Keratinocyte (primary cell): Measurements from ENCODE around the gene UBXN7. TPM values are rescaled to one million over a fixed set of nuclear protein-coding genes. Genes with fewer than 3 reads are reported as not detected.
"Not testable (repeated sequence)": the region's sequence is repeated elsewhere in the genome, so short reads cannot be mapped to it uniquely, and the experiment has no call there.

Experiments
- DNase-seq: peaks from one replicate; pipeline ENCODE4 v3.0.0-alpha.2; 2011; ENCODE audit warnings: low read depth, missing footprints, low spot score
- FAIRE-seq: peaks from 2 replicates; lab custom pipeline; 2011; peaks lifted over from hg19 to GRCh38; lab: Jason Lieb, UNC
- H2AFZ ChIP-seq: 2 replicates; pipeline ENCODE4 v1.6.0; 2012; ENCODE audit warnings: low read length, control low read depth, inconsistent platforms; ENCODE audit not compliant: control insufficient read depth
- H3K27ac ChIP-seq: 2 replicates; pipeline ENCODE4 v1.5.1; 2011; ENCODE audit warnings: low read length; ENCODE audit not compliant: control insufficient read depth, insufficient read depth
- H3K27me3 ChIP-seq: 3 replicates; pipeline ENCODE4 v1.6.0; 2011; ENCODE audit warnings: low read length; ENCODE audit not compliant: control insufficient read depth, insufficient read depth; ENCODE audit errors: extremely low read depth
- H3K36me3 ChIP-seq, 2 experiments: 2 replicates in 1 of 2; 3 replicates in 1 of 2; pipeline ENCODE4 v1.5.1; 2011; ENCODE audit warnings: low read length in 2 of 2, mild to moderate bottlenecking in 1 of 2; ENCODE audit not compliant: control insufficient read depth in 2 of 2, insufficient read depth in 2 of 2; ENCODE audit errors: extremely low read depth in 1 of 2
- H3K4me1 ChIP-seq: 3 replicates; pipeline ENCODE4 v1.5.1; 2011; ENCODE audit warnings: low read length; ENCODE audit not compliant: control insufficient read depth, insufficient read depth; ENCODE audit errors: extremely low read depth
- H3K4me2 ChIP-seq: 3 replicates; pipeline ENCODE4 v1.6.0; 2011; ENCODE audit warnings: low read depth, low read length; ENCODE audit not compliant: control insufficient read depth, insufficient read depth; ENCODE audit errors: extremely low read depth
- H3K4me3 ChIP-seq, 3 experiments: fragments of 200-600 bp in 1 of 3; sonication (generic) in 1 of 3; 2 replicates in 2 of 3; 3 replicates in 1 of 3; pipeline ENCODE4 v1.5.1; 2011 to 2016; ENCODE audit warnings: low read length in 3 of 3, mild to moderate bottlenecking in 3 of 3, control low read depth in 2 of 3, inconsistent platforms in 1 of 3, low read depth in 1 of 3, mixed read lengths in 1 of 3, mixed run types in 1 of 3, moderate library complexity in 1 of 3; ENCODE audit not compliant: control insufficient read depth in 2 of 3, insufficient read depth in 2 of 3; ENCODE audit errors: extremely low read depth in 1 of 3
- H3K79me2 ChIP-seq: 2 replicates; pipeline ENCODE4 v1.6.0; 2012; ENCODE audit warnings: low read length; ENCODE audit not compliant: control insufficient read depth, insufficient read depth
- H3K9ac ChIP-seq: 3 replicates; pipeline ENCODE4 v1.6.0; 2011; ENCODE audit warnings: low read length; ENCODE audit not compliant: control insufficient read depth, insufficient read depth; ENCODE audit errors: extremely low read depth
- H3K9me1 ChIP-seq: 3 replicates; pipeline ENCODE4 v1.6.0; 2011; ENCODE audit warnings: low read length; ENCODE audit not compliant: control insufficient read depth, insufficient read depth; ENCODE audit errors: extremely low read depth
- H3K9me3 ChIP-seq: 2 replicates; pipeline ENCODE4 v1.5.1; 2012; ENCODE audit warnings: low read depth, low read length; ENCODE audit not compliant: control insufficient read depth
- H4K20me1 ChIP-seq: 3 replicates; pipeline ENCODE4 v1.6.0; 2011; ENCODE audit warnings: low read length; ENCODE audit not compliant: control insufficient read depth, insufficient read depth; ENCODE audit errors: extremely low read depth
- EZH2 ChIP-seq: IDR thresholded peaks from one replicate; pipeline ENCODE4 v1.6.1; 2012; ENCODE audit warnings: inconsistent platforms, mild to moderate bottlenecking, low read length, moderate library complexity
- dilution Hi-C: fragments of 300-500 bp; cut with MboI; formaldehyde crosslinking; loops from one replicate; pipeline ENCODE4 v1.7.0; 2020; ENCODE audit warnings: low sequenced_read_pairs; ENCODE audit not compliant: extremely low pct_ligation_motif_present
- polyA plus RNA-seq, 5 experiments: library from polyadenylated mRNA; depleted of rRNA in 3 of 5; stranded (reverse) in 3 of 5; stranded (forward) in 1 of 5; unstranded in 1 of 5; fragments of >200 nt; gene quantifications; 1 replicate in 1 of 5; 2 replicates in 3 of 5; 3 replicates in 1 of 5; pipeline versions ENCODE4 v1.2.1 to v1.2.3, GENCODE V29; 2011 to 2012; ENCODE audit warnings: missing spikeins in 2 of 5, low read depth in 1 of 5, low replicate concordance in 1 of 5
- TF ChIP-seq, protein P1 (sequence below), 3 experiments: IDR thresholded peaks in 1 of 3; conservative IDR thresholded peaks in 1 of 3; optimal IDR thresholded peaks in 1 of 3; 2 replicates in 2 of 3; 3 replicates in 1 of 3; pipeline versions ENCODE3 to v1.5.1; 2011; ENCODE audit warnings: low read length in 3 of 3, mild to moderate bottlenecking in 3 of 3, moderate library complexity in 2 of 3, control low read depth in 1 of 3, inconsistent platforms in 1 of 3; ENCODE audit not compliant: insufficient read depth in 2 of 3; ENCODE audit errors: extremely low read depth in 1 of 3

UBXN7 gene
- polyA plus RNA-seq, 1 donor (not counting 4 experiments of a cell fraction or from before 2014, with no cell fraction given): 19.7 TPM

DNA sequence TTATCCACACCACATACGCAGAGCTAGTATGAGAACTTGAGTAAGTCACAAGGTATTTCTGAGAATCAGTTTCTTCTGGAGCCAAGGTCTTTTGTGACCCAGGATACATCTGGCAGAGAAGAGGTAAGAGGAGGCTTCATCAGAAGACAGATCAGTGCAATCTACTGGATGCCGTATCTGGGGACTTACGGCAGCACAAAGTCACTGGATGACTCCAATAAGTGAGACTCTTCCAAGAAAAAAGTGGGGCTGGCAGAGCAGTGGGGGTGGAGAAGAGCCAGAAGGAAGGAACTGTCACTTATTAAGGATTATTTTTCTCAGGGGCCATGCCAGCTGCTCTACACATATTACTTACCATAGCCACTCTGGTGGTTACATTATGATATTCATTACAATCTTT is 31.6 kb upstream of the UBXN7 start:
- Histone ChIP-seq H3K9ac (no peak overlapping the region), H3K36me3 (no peaks in the 10 kb centered on the region), H3K27me3 (no peaks in the 10 kb centered on the region), H3K27ac (no peak overlapping the region), H3K4me2 (no peak overlapping the region), H3K9me3 (no peaks in the 10 kb centered on the region), H2AFZ (no peak overlapping the region), H3K4me3 (no peak overlapping the region), H3K4me1 (no peaks in the 10 kb centered on the region), H3K79me2 (no peaks in the 10 kb centered on the region), H4K20me1 (no peaks in the 10 kb centered on the region), H3K9me1 (no peaks in the 10 kb centered on the region)
- no peak for TF ChIP-seq EZH2
- dilution Hi-C loops: no loop called here
- no peak for FAIRE-seq
- no peak for DNase-seq

DNA sequence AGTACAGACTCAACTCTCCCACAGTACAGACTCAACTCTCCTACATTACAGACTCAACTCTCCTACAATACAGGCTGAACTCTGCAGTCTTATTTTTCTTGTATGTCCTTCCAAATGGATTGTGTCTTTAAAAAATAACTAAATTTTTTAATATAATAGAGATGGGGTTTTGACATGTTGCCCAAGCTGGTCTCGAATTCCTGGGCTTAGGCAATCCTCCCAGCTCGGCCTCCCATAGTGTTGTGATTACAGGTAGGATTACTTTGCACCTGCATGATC is 31.2 kb upstream of the UBXN7 start:
- no peak for DNase-seq
- Histone ChIP-seq H3K4me1 (no peaks in the 10 kb centered on the region), H3K4me2 (no peak overlapping the region), H3K36me3 (no peaks in the 10 kb centered on the region), H2AFZ (no peak overlapping the region), H3K9me3 (no peaks in the 10 kb centered on the region), H3K9me1 (no peaks in the 10 kb centered on the region), H3K27ac (no peak overlapping the region), H3K9ac (no peak overlapping the region), H3K79me2 (no peaks in the 10 kb centered on the region), H3K4me3 (no peak overlapping the region), H3K27me3 (no peaks in the 10 kb centered on the region), H4K20me1 (no peaks in the 10 kb centered on the region)
- no peak for FAIRE-seq
- dilution Hi-C loops: no loop called here
- TF ChIP-seq, protein P1, sequence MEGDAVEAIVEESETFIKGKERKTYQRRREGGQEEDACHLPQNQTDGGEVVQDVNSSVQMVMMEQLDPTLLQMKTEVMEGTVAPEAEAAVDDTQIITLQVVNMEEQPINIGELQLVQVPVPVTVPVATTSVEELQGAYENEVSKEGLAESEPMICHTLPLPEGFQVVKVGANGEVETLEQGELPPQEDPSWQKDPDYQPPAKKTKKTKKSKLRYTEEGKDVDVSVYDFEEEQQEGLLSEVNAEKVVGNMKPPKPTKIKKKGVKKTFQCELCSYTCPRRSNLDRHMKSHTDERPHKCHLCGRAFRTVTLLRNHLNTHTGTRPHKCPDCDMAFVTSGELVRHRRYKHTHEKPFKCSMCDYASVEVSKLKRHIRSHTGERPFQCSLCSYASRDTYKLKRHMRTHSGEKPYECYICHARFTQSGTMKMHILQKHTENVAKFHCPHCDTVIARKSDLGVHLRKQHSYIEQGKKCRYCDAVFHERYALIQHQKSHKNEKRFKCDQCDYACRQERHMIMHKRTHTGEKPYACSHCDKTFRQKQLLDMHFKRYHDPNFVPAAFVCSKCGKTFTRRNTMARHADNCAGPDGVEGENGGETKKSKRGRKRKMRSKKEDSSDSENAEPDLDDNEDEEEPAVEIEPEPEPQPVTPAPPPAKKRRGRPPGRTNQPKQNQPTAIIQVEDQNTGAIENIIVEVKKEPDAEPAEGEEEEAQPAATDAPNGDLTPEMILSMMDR (optimal IDR thresholded peaks at IDR 0.05 in 1 of 3, IDR thresholded peaks at IDR 0.05 in 1 of 3, conservative IDR thresholded peaks at IDR 0.05 in 1 of 3; ENCODE audit: extremely low read depth in 1 of 3, insufficient read depth in 2 of 3, low read length in 3 of 3): no peak
- TF ChIP-seq EZH2: no peak

DNA sequence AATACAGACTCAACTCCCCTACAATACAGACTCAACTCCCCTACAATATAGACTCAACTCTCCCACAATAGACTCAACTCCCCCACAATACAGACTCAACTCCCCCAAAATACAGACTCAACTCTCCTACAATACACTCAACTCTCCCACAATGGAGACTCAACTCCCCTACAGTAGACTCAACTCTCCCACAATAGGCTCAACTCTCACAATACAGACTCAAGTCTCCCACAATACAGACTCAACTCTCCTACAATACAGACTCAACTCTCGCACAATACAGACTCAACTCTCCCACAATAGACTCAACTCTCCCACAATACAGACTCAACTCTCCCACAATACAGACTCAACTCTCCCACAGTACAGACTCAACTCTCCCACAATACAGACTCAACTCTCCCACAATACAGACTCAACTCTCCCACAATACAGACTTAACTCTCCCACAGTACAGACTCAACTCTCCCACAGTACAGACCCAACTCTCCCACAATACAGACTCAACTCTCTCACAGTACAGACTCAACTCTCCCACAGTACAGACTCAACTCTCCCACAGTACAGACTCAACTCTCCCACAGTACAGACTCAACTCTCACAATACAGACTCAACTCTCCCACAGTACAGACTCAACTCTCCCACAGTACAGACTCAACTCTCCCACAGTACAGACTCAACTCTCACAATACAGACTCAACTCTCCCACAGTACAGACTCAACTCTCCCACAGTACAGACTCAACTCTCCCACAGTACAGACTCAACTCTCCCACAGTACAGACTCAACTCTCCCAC is 30.7 kb upstream of the UBXN7 start:
- FAIRE-seq, H3K9me1 ChIP-seq, H3K4me1 ChIP-seq, dilution Hi-C loops, H3K9me3 ChIP-seq, H3K4me3 ChIP-seq, H3K4me2 ChIP-seq, DNase-seq, H3K27me3 ChIP-seq, H3K9ac ChIP-seq, H3K79me2 ChIP-seq, H2AFZ ChIP-seq, H3K36me3 ChIP-seq, H4K20me1 ChIP-seq, H3K27ac ChIP-seq: not testable (repeated sequence)
